ENCODE measurements around the gene RHOJ. TPM values are rescaled to one million over a fixed set of nuclear protein-coding genes. Genes with fewer than 3 reads are reported as not detected.

RHOJ gene
- polyA plus RNA-seq, 3 donors: not detected

- TF ChIP-seq CTCF (IDR thresholded peaks at IDR 0.05): no peak
- H3K27me3 ChIP-seq (ENCODE audit: control insufficient read depth in 2 of 2, insufficient read depth in 2 of 2, low read length in 2 of 2): no peaks in the 10 kb centered on the region
- H3K9me3 ChIP-seq (replicated peaks in 1 of 2; ENCODE audit: control insufficient read depth in 1 of 2, insufficient read depth in 1 of 2, low read length in 2 of 2): peaks cover 0 to 6% of the 10 kb centered on the region in 2 donors
- DNase-seq: no peak
- H3K9ac ChIP-seq (ENCODE audit: insufficient read depth, low read length, poor library complexity, severe bottlenecking): no peak overlapping the region
- Mint-ChIP-seq H3K4me3 (no peak overlapping the region), H3K27me3 (ENCODE audit: low read depth in 3 of 3) (no peaks in the 10 kb centered on the region), H3K4me1 (no peaks in the 10 kb centered on the region), H3K36me3 (no peaks in the 10 kb centered on the region), H3K27ac (no peak overlapping the region), H3K9me3 (peaks cover 5 to 15% (median 10%) of the 10 kb centered on the region in 7 donors)
- H4K20me1 ChIP-seq (ENCODE audit: insufficient read depth, low read length): no peaks in the 10 kb centered on the region
- no peak overlapping the region for H3K4me3 ChIP-seq (replicated peaks in 1 of 3; ENCODE audit: low read depth in 2 of 3, low read length in 3 of 3)
- no peaks in the 10 kb centered on the region for H3K79me2 ChIP-seq (ENCODE audit: insufficient read depth, low read length)
- no peak overlapping the region for H3K27ac ChIP-seq (ENCODE audit: low read depth in 1 of 2, low read length in 2 of 2)
- no peaks in the 10 kb centered on the region for H3K36me3 ChIP-seq (replicated peaks in 1 of 2; ENCODE audit: control insufficient read depth in 1 of 2, insufficient read depth in 2 of 2, low read length in 2 of 2)
- H3K4me1 ChIP-seq (ENCODE audit: control insufficient read depth in 1 of 2, insufficient read depth in 2 of 2, low read length in 2 of 2): no peaks in the 10 kb centered on the region
- no CpG with 5 or more reads among the region's 2 CpGs for WGBS (ENCODE audit: insufficient coverage)
- H3K4me2 ChIP-seq (replicated peaks; ENCODE audit: extremely low read depth, low read length, poor library complexity, severe bottlenecking): no peak overlapping the region
- intact Hi-C loops (cut with micrococcal nuclease): no loop called here
- no peak overlapping the region for H2AFZ ChIP-seq (ENCODE audit: insufficient read depth, low read depth, low read length, poor library complexity, severe bottlenecking)
Observed at GRCh38 chr14:63167044-63167443, 37.2 kb upstream of the RHOJ start.

- Histone ChIP-seq H3K36me3 (replicated peaks in 1 of 2; ENCODE audit: control insufficient read depth in 1 of 2, insufficient read depth in 2 of 2, low read length in 2 of 2) (no peaks in the 10 kb centered on the region), H3K27me3 (ENCODE audit: control insufficient read depth in 2 of 2, insufficient read depth in 2 of 2, low read length in 2 of 2) (no peaks in the 10 kb centered on the region), H3K9ac (ENCODE audit: insufficient read depth, low read length, poor library complexity, severe bottlenecking) (no peak overlapping the region), H2AFZ (ENCODE audit: insufficient read depth, low read depth, low read length, poor library complexity, severe bottlenecking) (no peak overlapping the region), H3K9me3 (replicated peaks in 1 of 2; ENCODE audit: control insufficient read depth in 1 of 2, insufficient read depth in 1 of 2, low read length in 2 of 2) (no peaks in the 10 kb centered on the region), H3K4me1 (ENCODE audit: control insufficient read depth in 1 of 2, insufficient read depth in 2 of 2, low read length in 2 of 2) (no peaks in the 10 kb centered on the region), H3K27ac (ENCODE audit: low read depth in 1 of 2, low read length in 2 of 2) (no peak overlapping the region), H3K4me2 (replicated peaks; ENCODE audit: extremely low read depth, low read length, poor library complexity, severe bottlenecking) (no peak overlapping the region), H3K4me3 (replicated peaks in 1 of 3; ENCODE audit: low read depth in 2 of 3, low read length in 3 of 3) (no peak overlapping the region), H3K79me2 (ENCODE audit: insufficient read depth, low read length) (no peaks in the 10 kb centered on the region), H4K20me1 (ENCODE audit: insufficient read depth, low read length) (no peaks in the 10 kb centered on the region)
- no peak for TF ChIP-seq CTCF (IDR thresholded peaks at IDR 0.05)
- Mint-ChIP-seq H3K36me3 (no peaks in the 10 kb centered on the region), H3K9me3 (peaks cover 0 to 3% (median 0%) of the 10 kb centered on the region in 7 donors), H3K4me1 (no peaks in the 10 kb centered on the region), H3K27me3 (ENCODE audit: low read depth in 3 of 3) (no peaks in the 10 kb centered on the region), H3K4me3 (no peak overlapping the region), H3K27ac (no peak overlapping the region)
- no peak for DNase-seq
- intact Hi-C loops (cut with micrococcal nuclease): no loop called here
- no CpG with 5 or more reads among the region's 2 CpGs for WGBS (ENCODE audit: insufficient coverage)
Observed at GRCh38 chr14:63174760-63175191, 29.5 kb upstream of the RHOJ start.

Data from CD14-positive monocyte (primary cell).